Measurements from ENCODE around the gene LRIG3. TPM values are rescaled to one million over a fixed set of nuclear protein-coding genes. Genes with fewer than 3 reads are reported as not detected.
"Not testable (repeated sequence)": the region's sequence is repeated elsewhere in the genome, so short reads cannot be mapped to it uniquely, and the experiment has no call there.

LRIG3 gene
- total RNA-seq, 2 experiments from 2014 or later: 0.19 TPM; not detected in 1

GRCh38 chr12:58954002-58954401 is 33.7 kb upstream of the LRIG3 start:
- H3K4me3 Mint-ChIP-seq: no peak overlapping the region
- no peak overlapping the region for H3K27ac Mint-ChIP-seq
- CTCF ChIA-PET: no interaction called here

GRCh38 chr12:58950739-58951100 is 30.4 kb upstream of the LRIG3 start:
- Mint-ChIP-seq H3K27me3 (no peaks in the 10 kb centered on the region), H3K27ac (no peak overlapping the region), H3K9me3 (peaks cover 15% of the 10 kb centered on the region), H3K4me1 (ENCODE audit: low read depth) (no peaks in the 10 kb centered on the region), H3K4me3 (no peak overlapping the region), H3K36me3 (no peaks in the 10 kb centered on the region)
- CTCF ChIA-PET: no interaction called here
- DNase-seq: no peak
- intact Hi-C loops (cut with micrococcal nuclease): no loop called here
- POLR2A ChIA-PET: no interaction called here

More at GRCh38 chr12:58954002-58954401, 33.7 kb upstream of the LRIG3 start:
- Mint-ChIP-seq H3K9me3 (peaks cover 8% of the 10 kb centered on the region), H3K27me3 (no peaks in the 10 kb centered on the region), H3K4me1 (ENCODE audit: low read depth) (no peaks in the 10 kb centered on the region), H3K36me3 (no peaks in the 10 kb centered on the region)
- POLR2A ChIA-PET: no interaction called here
- no peak for DNase-seq
- intact Hi-C loops (cut with micrococcal nuclease): no loop called here

- DNase-seq; H3K27ac Mint-ChIP-seq; H3K4me1 Mint-ChIP-seq (ENCODE audit: low read depth); intact Hi-C loops (cut with micrococcal nuclease); H3K4me3 Mint-ChIP-seq; H3K27me3 Mint-ChIP-seq; H3K36me3 Mint-ChIP-seq; POLR2A ChIA-PET; CTCF ChIA-PET: not testable (repeated sequence)
- peaks cover 15% of the 10 kb centered on the region for H3K9me3 Mint-ChIP-seq
Measured at GRCh38 chr12:58949954-58950738, 29.8 kb upstream of the LRIG3 start.

GRCh38 chr12:58943079-58943478 is 22.8 kb upstream of the LRIG3 start:
- POLR2A ChIA-PET: no interaction called here
- DNase-seq: no peak
- peaks cover 7% of the 10 kb centered on the region for H3K9me3 Mint-ChIP-seq
- no peaks in the 10 kb centered on the region for H3K36me3 Mint-ChIP-seq
- no peaks in the 10 kb centered on the region for H3K4me1 Mint-ChIP-seq (ENCODE audit: low read depth)
- intact Hi-C loops (cut with micrococcal nuclease): no loop called here
- no peak overlapping the region for H3K27ac Mint-ChIP-seq
- no peaks in the 10 kb centered on the region for H3K27me3 Mint-ChIP-seq
- CTCF ChIA-PET: no interaction called here
- no peak overlapping the region for H3K4me3 Mint-ChIP-seq

- Mint-ChIP-seq H3K36me3 (no peaks in the 10 kb centered on the region), H3K27me3 (no peaks in the 10 kb centered on the region), H3K4me3 (no peak overlapping the region), H3K27ac (no peak overlapping the region), H3K4me1 (ENCODE audit: low read depth) (no peaks in the 10 kb centered on the region), H3K9me3 (peaks cover 5% of the 10 kb centered on the region)
- intact Hi-C loops (cut with micrococcal nuclease): no loop called here
- ChIA-PET POLR2A (no interaction called here), CTCF (no interaction called here)
- no peak for DNase-seq
Measured at GRCh38 chr12:58942345-58942744, 22.0 kb upstream of the LRIG3 start.

- POLR2A ChIA-PET: no interaction called here
- DNase-seq: no peak
- CTCF ChIA-PET: no interaction called here
Measured at GRCh38 chr12:58939399-58940100, 19.2 kb upstream of the LRIG3 start.

GRCh38 chr12:58938440-58938839 is 18.1 kb upstream of the LRIG3 start:
- CTCF ChIA-PET: no interaction called here
- no peaks in the 10 kb centered on the region for H3K36me3 Mint-ChIP-seq
- H3K4me1 Mint-ChIP-seq (ENCODE audit: low read depth): no peaks in the 10 kb centered on the region
- no peaks in the 10 kb centered on the region for H3K27me3 Mint-ChIP-seq
- no peak overlapping the region for H3K27ac Mint-ChIP-seq
- DNase-seq: no peak
- intact Hi-C loops (cut with micrococcal nuclease): no loop called here
- no peak overlapping the region for H3K4me3 Mint-ChIP-seq
- no peaks in the 10 kb centered on the region for H3K9me3 Mint-ChIP-seq
- POLR2A ChIA-PET: no interaction called here

More at GRCh38 chr12:58939399-58940100, 19.2 kb upstream of the LRIG3 start:
- H3K9me3 Mint-ChIP-seq: no peaks in the 10 kb centered on the region
- no peaks in the 10 kb centered on the region for H3K36me3 Mint-ChIP-seq
- H3K27me3 Mint-ChIP-seq: no peaks in the 10 kb centered on the region
- H3K4me1 Mint-ChIP-seq (ENCODE audit: low read depth): no peaks in the 10 kb centered on the region
- intact Hi-C loops (cut with micrococcal nuclease): no loop called here
- no peak overlapping the region for H3K27ac Mint-ChIP-seq
- no peak overlapping the region for H3K4me3 Mint-ChIP-seq

GRCh38 chr12:58934528-58934927 is 14.2 kb upstream of the LRIG3 start:
- CTCF ChIA-PET: interaction anchor here (0.6 kb wide), 1 partner anchor 399 kb away, joined by 3 read pairs; no protein-coding TSS in a partner anchor

GRCh38 chr12:58932806-58933681 is 12.7 kb upstream of the LRIG3 start:
- ChIA-PET CTCF (no interaction called here), POLR2A (no interaction called here)
- no peak for DNase-seq
- H3K9me3 Mint-ChIP-seq: no peaks in the 10 kb centered on the region
- H3K4me1 Mint-ChIP-seq (ENCODE audit: low read depth): no peaks in the 10 kb centered on the region
- no peaks in the 10 kb centered on the region for H3K27me3 Mint-ChIP-seq
- intact Hi-C loops (cut with micrococcal nuclease): no loop called here
- H3K27ac Mint-ChIP-seq: no peak overlapping the region
- H3K36me3 Mint-ChIP-seq: no peaks in the 10 kb centered on the region
- H3K4me3 Mint-ChIP-seq: no peak overlapping the region

More at GRCh38 chr12:58934528-58934927, 14.2 kb upstream of the LRIG3 start:
- Mint-ChIP-seq H3K9me3 (no peaks in the 10 kb centered on the region), H3K27me3 (no peaks in the 10 kb centered on the region), H3K4me1 (ENCODE audit: low read depth) (no peaks in the 10 kb centered on the region), H3K27ac (no peak overlapping the region), H3K4me3 (no peak overlapping the region), H3K36me3 (no peaks in the 10 kb centered on the region)
- intact Hi-C loops (cut with micrococcal nuclease): no loop called here
- DNase-seq: no peak
- POLR2A ChIA-PET: no interaction called here

- no peak for DNase-seq
- CTCF ChIA-PET: no interaction called here
- H3K9me3 Mint-ChIP-seq: no peaks in the 10 kb centered on the region
- no peak overlapping the region for H3K27ac Mint-ChIP-seq
- H3K4me1 Mint-ChIP-seq (ENCODE audit: low read depth): no peaks in the 10 kb centered on the region
- H3K36me3 Mint-ChIP-seq: no peaks in the 10 kb centered on the region
- POLR2A ChIA-PET: no interaction called here
- no peaks in the 10 kb centered on the region for H3K27me3 Mint-ChIP-seq
- intact Hi-C loops (cut with micrococcal nuclease): no loop called here
- H3K4me3 Mint-ChIP-seq: no peak overlapping the region
Measured at GRCh38 chr12:58931518-58931917, 11.2 kb upstream of the LRIG3 start.

- CTCF ChIA-PET: no interaction called here
Measured at GRCh38 chr12:58930770-58931324, 10.5 kb upstream of the LRIG3 start.

GRCh38 chr12:58927120-58927519 is 6.8 kb upstream of the LRIG3 start:
- POLR2A ChIA-PET: no interaction called here
- no peaks in the 10 kb centered on the region for H3K4me1 Mint-ChIP-seq (ENCODE audit: low read depth)
- DNase-seq: no peak
- H3K27me3 Mint-ChIP-seq: peaks cover 10% of the 10 kb centered on the region
- H3K27ac Mint-ChIP-seq: no peak overlapping the region
- H3K4me3 Mint-ChIP-seq: no peak overlapping the region
- CTCF ChIA-PET: no interaction called here
- no peaks in the 10 kb centered on the region for H3K36me3 Mint-ChIP-seq
- intact Hi-C loops (cut with micrococcal nuclease): no loop called here
- H3K9me3 Mint-ChIP-seq: no peaks in the 10 kb centered on the region

More at GRCh38 chr12:58930770-58931324, 10.5 kb upstream of the LRIG3 start:
- Mint-ChIP-seq H3K36me3 (no peaks in the 10 kb centered on the region), H3K4me1 (ENCODE audit: low read depth) (no peaks in the 10 kb centered on the region), H3K27ac (no peak overlapping the region), H3K9me3 (no peaks in the 10 kb centered on the region), H3K27me3 (peaks cover 2% of the 10 kb centered on the region), H3K4me3 (no peak overlapping the region)
- no peak for DNase-seq
- intact Hi-C loops (cut with micrococcal nuclease): no loop called here
- POLR2A ChIA-PET: no interaction called here
